Neural progenitor cell (in vitro differentiated cells): Measurements from ENCODE around the gene TENM3.
"Not testable (repeated sequence)": the region's sequence is repeated elsewhere in the genome, so short reads cannot be mapped to it uniquely, and the experiment has no call there.

Source experiments
- CTCF ChIP-seq: fragments of 200-600 bp; sonication (generic); IDR thresholded peaks from 2 replicates; pipeline ENCODE4 v1.5.1; 2017; ENCODE audit warnings: antibody characterized with exemption, mild to moderate bottlenecking
- EZH2 ChIP-seq: fragments of 200-600 bp; sonication (generic); IDR thresholded peaks from 2 replicates; pipeline ENCODE4 v1.6.1; 2017; ENCODE audit warnings: antibody characterized with exemption, mild to moderate bottlenecking, moderate library complexity
- EZH2phosphoT487 ChIP-seq: fragments of 200-600 bp; sonication (generic); IDR thresholded peaks from 2 replicates; pipeline ENCODE4 v1.6.1; 2017; ENCODE audit warnings: antibody characterized with exemption

GRCh38 chr4:182237010-182237409, 6.2 kb upstream of the TENM3 start:
- TF ChIP-seq CTCF, EZH2, EZH2phosphoT487: not testable (repeated sequence)
